MCF 10A (cell line): ENCODE data around the gene COPS9. TPM values are rescaled to one million over a fixed set of nuclear protein-coding genes. Genes with fewer than 3 reads are reported as not detected.

Experiments used
- BruUV-seq: library from RNA; stranded (reverse); fragments of 400-500 nt; replicated peaks from 2 replicates; lab custom pipeline; 2021; lab: Mats Ljungman, UMichigan
- CTCF ChIA-PET: fragments of 300-600 bp; sonication (Branson Sonifier 250); formaldehyde crosslinking; extraction: SDS; loops from one replicate; lab custom pipeline; 2021; ENCODE audit warnings: antibody characterized with exemption, inconsistent platforms; lab: Yijun Ruan, JAX
- POLR2A ChIA-PET: fragments of 300-600, 350-650 bp; sonication (Branson Sonifier 250); formaldehyde crosslinking; extraction: SDS; loops from one replicate; lab custom pipeline; 2020; ENCODE audit warnings: antibody characterized with exemption, inconsistent platforms; lab: Yijun Ruan, JAX
- DNase-seq: peaks from one replicate; pipeline ENCODE4 v3.0.0-alpha.2; 2018; ENCODE audit not compliant: unreplicated experiment
- H3K27ac Mint-ChIP-seq: one replicate; pipeline ENCODE4 v1.8.0; 2022; ENCODE audit warnings: mild to moderate bottlenecking, low read depth, mixed read lengths; ENCODE audit not compliant: unreplicated experiment
- H3K27me3 Mint-ChIP-seq: one replicate; pipeline ENCODE4 v1.8.0; 2022; ENCODE audit warnings: mixed read lengths; ENCODE audit not compliant: insufficient read depth, unreplicated experiment
- H3K36me3 Mint-ChIP-seq: one replicate; pipeline ENCODE4 v1.8.0; 2022; ENCODE audit warnings: mild to moderate bottlenecking, moderate library complexity, mixed read lengths; ENCODE audit not compliant: insufficient read depth, unreplicated experiment
- H3K4me1 Mint-ChIP-seq: one replicate; pipeline ENCODE4 v1.8.0; 2022; ENCODE audit warnings: mixed read lengths; ENCODE audit not compliant: insufficient read depth, unreplicated experiment
- H3K4me3 Mint-ChIP-seq: one replicate; pipeline ENCODE4 v1.8.0; 2022; ENCODE audit warnings: mild to moderate bottlenecking, moderate library complexity, mixed read lengths; ENCODE audit not compliant: unreplicated experiment
- H3K9me3 Mint-ChIP-seq: one replicate; pipeline ENCODE4 v1.8.0; 2022; ENCODE audit warnings: mixed read lengths; ENCODE audit not compliant: unreplicated experiment
- CTCF ChIP-seq: fragments of 200-600 bp; IDR thresholded peaks from one replicate; pipeline ENCODE4 v1.8.0; 2022; ENCODE audit warnings: antibody characterized with exemption, mild to moderate bottlenecking; ENCODE audit not compliant: unreplicated experiment
- intact Hi-C: fragments of 100-400 bp; cut with micrococcal nuclease; formaldehyde crosslinking; loops from 2 replicates; pipeline ENCODE4 v1.14.1; 2022
- total RNA-seq: library from RNA; stranded (reverse); gene quantifications from 2 replicates; pipeline ENCODE4 v1.2.3, GENCODE V29; 2022

COPS9 gene
- total RNA-seq, 1 experiment from 2014 or later: 146 TPM

GRCh38 chr2:240123821-240124650, 12.1 kb downstream of the COPS9 start:
- TF ChIP-seq CTCF: no peak
- H3K27me3 Mint-ChIP-seq: peaks cover 30% of the 10 kb centered on the region
- H3K27ac Mint-ChIP-seq: no peak overlapping the region
- H3K36me3 Mint-ChIP-seq: no peaks in the 10 kb centered on the region
- H3K9me3 Mint-ChIP-seq: no peaks in the 10 kb centered on the region
- intact Hi-C loops: no loop called here
- no peaks in the 10 kb centered on the region for H3K4me1 Mint-ChIP-seq
- BruUV-seq: no TSS peak
- ChIA-PET CTCF (interaction anchor here (0.8 kb wide), 1 partner anchor 132 kb away, joined by 3 read pairs; no protein-coding TSS in a partner anchor), POLR2A (no interaction called here)
- DNase-seq: no peak
- H3K4me3 Mint-ChIP-seq: no peak overlapping the region

GRCh38 chr2:240121675-240122074, 14.4 kb downstream of the COPS9 start:
- POLR2A ChIA-PET: no interaction called here
- no peak for DNase-seq
- H3K4me3 Mint-ChIP-seq: no peak overlapping the region
- H3K4me1 Mint-ChIP-seq: no peaks in the 10 kb centered on the region
- TF ChIP-seq CTCF: no peak
- no peak overlapping the region for H3K27ac Mint-ChIP-seq
- H3K27me3 Mint-ChIP-seq: peaks cover 52% of the 10 kb centered on the region
- no TSS peak for BruUV-seq
- CTCF ChIA-PET: interaction anchor here (0.6 kb wide), 1 partner anchor 476 kb away, joined by 3 read pairs; no protein-coding TSS in a partner anchor
- no peaks in the 10 kb centered on the region for H3K9me3 Mint-ChIP-seq
- H3K36me3 Mint-ChIP-seq: no peaks in the 10 kb centered on the region
- intact Hi-C loops: no loop called here

- no peak for TF ChIP-seq CTCF
- POLR2A ChIA-PET: no interaction called here
Observed at GRCh38 chr2:240121190-240121589, 14.9 kb downstream of the COPS9 start.

GRCh38 chr2:240114233-240114632, 21.9 kb downstream of the COPS9 start:
- no peak overlapping the region for H3K4me3 Mint-ChIP-seq
- no peak for TF ChIP-seq CTCF
- ChIA-PET CTCF (no interaction called here), POLR2A (interaction anchor here (0.6 kb wide), 1 partner anchor 1462 kb away, joined by 5 read pairs; no protein-coding TSS in a partner anchor)
- intact Hi-C loops: no loop called here
- no peak overlapping the region for H3K27ac Mint-ChIP-seq
- no TSS peak for BruUV-seq
- no peaks in the 10 kb centered on the region for H3K36me3 Mint-ChIP-seq
- H3K4me1 Mint-ChIP-seq: no peaks in the 10 kb centered on the region
- DNase-seq: no peak
- H3K27me3 Mint-ChIP-seq: peaks cover 94% of the 10 kb centered on the region
- H3K9me3 Mint-ChIP-seq: no peaks in the 10 kb centered on the region

More at GRCh38 chr2:240121190-240121589, 14.9 kb downstream of the COPS9 start:
- intact Hi-C loops: no loop called here
- BruUV-seq: no TSS peak
- Mint-ChIP-seq H3K27ac (no peak overlapping the region), H3K4me1 (no peaks in the 10 kb centered on the region), H3K27me3 (peaks cover 57% of the 10 kb centered on the region), H3K36me3 (no peaks in the 10 kb centered on the region), H3K4me3 (no peak overlapping the region), H3K9me3 (no peaks in the 10 kb centered on the region)
- CTCF ChIA-PET: no interaction called here
- DNase-seq: no peak
